T-helper 22 cell (primary cell): Measurements from ENCODE around the gene CDK2.

ENCODE experiments used
- DNase-seq: peaks from one replicate; pipeline ENCODE4 v3.0.0-alpha.2; 2020; ENCODE audit warnings: low read depth

CDK2 gene

GRCh38 chr12:56014205-56014604 is 47.6 kb downstream of the CDK2 start:
- DNase-seq = no peak

- DNase-seq = no peak
Observed at GRCh38 chr12:56017181-56017580, 50.6 kb downstream of the CDK2 start.

DNA sequence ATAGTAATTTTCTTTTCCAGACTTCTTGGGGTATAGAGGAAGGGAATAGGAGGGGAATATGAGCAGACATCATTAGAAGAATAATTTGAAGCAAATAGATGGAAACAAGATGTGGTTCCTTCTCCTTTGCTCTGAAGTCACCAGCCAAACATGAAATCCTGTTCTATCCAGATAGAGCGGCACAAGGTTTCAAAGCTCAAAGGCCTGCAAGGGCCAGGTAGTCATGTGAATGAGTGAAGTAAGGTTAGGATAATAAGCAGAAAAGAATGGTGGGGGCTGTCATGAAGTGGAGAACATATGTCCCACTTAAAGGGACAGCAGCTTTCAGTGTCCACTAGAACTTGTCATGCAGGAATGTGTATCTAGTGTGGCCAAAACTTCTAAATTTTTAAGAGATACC is 51.7 kb downstream of the CDK2 start:
- no peak for DNase-seq

GRCh38 chr12:56020423-56021184 is 54.0 kb downstream of the CDK2 start, which contains the start of gene IKZF4:
Gene IKZF4, plus strand, starts transcription at chr12:56021043. Its CDS starts 451 bp downstream, at chr12:56021494.
- no peak for DNase-seq

- no peak for DNase-seq
Observed at GRCh38 chr12:56021889-56022497, 55.4 kb downstream of the CDK2 start.
